ENCODE results near the gene SLC39A6.
"Not testable (repeated sequence)": the region's sequence is repeated elsewhere in the genome, so short reads cannot be mapped to it uniquely, and the experiment has no call there.

SLC39A6 gene

DNA sequence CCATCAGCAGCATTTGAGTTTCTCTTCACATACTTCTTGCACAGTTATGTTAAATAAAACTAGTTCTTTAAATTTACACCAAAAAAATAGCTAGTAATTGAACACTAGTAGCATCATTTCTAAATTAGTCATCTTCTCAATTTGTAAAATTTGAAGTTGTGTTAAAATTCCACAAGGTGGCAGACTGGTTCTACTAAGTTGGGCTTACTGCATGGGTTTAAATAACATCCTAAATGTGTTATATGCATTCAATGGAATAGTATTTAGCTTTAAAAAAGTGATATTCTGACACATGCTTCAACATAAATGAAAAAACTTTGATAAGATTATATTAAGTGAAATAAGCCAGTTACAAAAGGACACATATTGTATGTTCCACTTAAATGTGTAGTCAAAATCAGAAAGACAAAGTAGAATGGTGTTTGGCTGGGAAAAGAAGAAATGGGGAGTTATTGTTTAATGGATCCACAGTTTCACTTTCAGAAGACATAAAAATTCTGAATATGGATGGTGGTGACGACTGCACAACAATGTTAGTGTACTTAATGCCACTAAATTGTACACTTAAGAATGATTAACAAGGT is 33.1 kb downstream of the SLC39A6 start:
- no peak for DNase-seq

DNA sequence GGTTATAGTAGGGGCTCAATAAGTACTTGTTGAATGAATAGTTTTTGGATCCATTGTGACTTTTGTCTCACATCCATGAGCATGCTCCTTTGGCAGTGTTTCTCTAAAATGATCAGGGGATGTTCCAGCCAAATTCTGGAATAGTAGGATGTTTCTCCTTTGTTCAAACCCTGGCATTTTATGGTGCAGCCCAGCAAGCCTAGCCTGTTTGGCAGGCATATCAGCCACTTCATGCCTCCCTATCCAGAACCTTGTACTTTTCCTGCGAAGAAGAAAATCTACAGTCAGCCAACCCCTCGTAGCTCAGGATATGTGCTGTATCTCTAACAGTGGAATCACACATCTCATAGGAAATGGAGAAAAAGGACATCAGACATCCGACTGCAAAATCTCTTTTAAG is 34.7 kb downstream of the SLC39A6 start:
- no peak for DNase-seq

- DNase-seq, result not testable (repeated sequence)
These were observed 37.0 kb downstream of the SLC39A6 start for GRCh38 chr18:36092116-36092515.

DNA sequence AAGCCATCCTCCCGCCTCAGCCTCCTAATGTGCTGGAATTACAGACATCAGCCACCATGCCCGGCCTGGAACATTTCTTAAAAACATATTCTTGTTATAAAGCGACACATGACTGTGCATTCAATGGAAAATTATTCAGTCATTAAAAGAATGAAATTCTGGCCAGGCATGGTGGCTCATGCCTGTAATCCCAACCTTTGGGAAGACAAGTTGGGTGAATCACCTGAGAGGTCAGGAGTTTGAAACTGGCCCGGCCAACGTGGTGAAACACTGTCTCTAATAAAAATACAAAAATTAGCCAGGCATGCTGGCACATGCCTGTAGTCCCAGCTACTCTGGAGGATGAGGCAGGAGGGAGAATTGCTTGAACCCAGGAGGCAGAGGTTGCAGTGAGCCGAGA is 40.1 kb downstream of the SLC39A6 start:
- DNase-seq, result no peak

DNA sequence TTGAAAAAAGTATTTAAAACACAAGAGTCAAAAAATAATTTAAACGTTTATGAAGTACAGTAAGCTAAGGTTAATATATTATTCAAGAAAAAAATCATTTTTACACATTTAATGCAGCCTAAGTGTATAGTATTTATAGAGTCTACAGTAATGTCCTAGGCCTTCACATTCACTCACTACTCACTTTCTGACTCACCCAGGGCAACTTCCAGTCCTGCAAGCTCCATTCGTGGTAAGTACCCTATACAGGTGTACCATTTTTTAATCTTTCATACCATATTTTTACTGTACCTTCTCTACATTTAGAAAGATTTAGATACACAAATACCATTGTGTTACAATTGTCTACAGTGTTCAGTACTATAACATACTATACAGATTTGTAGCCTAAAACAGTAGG is 40.9 kb downstream of the SLC39A6 start:
- no peak for DNase-seq

- DNase-seq, result no peak
These were observed 43.0 kb downstream of the SLC39A6 start for GRCh38 chr18:36086186-36086585.

- no peak for DNase-seq
These were observed 43.9 kb downstream of the SLC39A6 start for GRCh38 chr18:36085195-36085594.

DNA sequence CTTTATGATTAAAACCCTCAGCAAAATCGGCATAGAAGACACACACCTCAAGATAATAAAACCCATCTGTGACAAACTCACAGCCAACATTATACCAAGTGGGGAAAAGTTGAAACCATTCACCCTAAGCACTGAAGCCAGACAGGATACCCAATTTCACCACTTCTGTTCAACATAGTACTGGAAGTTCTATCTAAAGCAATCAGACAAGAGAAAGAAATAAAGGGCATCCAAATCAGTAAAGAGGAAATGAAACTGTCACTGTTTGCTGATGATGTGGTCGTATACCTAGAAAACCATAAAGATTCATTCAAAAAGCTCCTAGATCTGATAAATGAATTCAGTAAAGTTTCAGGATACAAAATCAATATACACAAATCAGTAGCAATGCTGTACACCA is 45.4 kb downstream of the SLC39A6 start:
- no peak for DNase-seq

DNA sequence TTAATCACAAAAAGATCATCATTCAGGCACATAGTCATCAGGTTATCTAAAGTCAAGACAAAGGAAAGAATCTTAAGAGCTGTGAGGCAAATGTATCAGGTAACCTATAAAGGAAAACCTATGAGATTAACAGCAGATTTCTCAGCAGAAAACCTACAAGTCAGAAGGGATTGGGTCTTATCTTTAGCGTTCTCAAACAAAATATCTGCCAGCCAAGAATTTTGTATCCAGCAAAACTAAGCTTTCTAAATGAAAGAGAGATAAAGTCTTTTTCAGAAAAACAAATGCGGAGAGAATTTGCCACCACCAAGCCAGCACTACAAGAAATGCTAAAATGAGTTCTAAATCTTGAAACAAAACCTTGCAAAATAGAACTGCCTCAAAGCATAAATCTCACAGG is 48.0 kb downstream of the SLC39A6 start:
- not testable (repeated sequence) for DNase-seq

DNA sequence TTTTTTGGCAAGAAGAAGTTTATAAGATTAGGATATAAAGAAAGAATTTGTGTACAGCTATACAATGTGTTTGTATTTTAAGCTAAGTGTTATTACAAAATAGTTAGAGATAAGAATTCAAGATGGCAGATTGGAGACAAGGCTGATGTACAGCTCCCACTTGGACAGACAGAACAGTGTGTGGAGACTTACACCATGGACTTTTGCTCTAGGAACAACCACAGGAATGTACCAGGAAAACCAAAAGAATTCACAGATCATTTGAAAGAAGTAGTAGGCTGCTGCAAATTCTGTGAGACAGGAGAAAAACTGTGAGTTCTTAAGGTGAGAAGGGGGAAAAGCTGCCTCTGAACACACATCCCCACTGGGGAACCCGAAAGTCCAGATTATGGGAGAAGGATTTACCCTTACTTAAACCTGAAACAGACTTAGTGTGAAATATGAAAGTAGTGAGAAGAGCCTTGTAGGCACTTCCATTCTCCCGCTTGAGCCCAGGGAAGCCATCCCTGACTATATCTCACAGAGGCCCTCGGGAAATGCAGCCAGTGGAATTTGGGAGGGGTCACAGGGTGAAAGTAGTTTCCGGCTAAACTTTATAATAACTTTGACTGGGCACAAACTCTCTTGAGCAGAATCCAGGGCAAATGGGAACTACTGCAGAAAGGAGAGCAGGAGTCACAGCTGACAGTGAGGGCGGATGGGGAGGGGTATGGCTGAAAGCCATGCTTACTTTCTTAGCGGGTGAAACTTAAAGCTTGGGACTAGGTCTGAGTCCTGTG is 50.2 kb downstream of the SLC39A6 start:
- DNase-seq, result no peak

DNA sequence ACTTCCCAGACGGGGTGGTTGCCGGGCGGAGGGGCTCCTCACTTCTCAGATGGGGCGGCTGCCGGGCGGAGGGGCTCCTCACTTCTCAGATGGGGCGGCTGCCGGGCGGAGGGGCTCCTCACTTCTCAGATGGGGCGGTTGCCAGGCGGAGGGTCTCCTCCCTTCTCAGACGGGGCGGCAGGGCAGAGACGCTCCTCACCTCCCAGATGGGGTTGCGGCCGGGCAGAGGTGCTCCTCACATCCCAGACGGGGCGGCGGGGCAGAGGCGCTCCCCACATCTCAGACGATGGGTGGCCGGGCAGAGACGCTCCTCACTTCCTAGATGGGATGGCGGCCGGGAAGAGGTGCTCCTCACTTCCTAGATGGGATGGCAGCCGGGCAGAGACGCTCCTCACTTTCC is 51.4 kb downstream of the SLC39A6 start:
- not testable (repeated sequence) for DNase-seq

DNA sequence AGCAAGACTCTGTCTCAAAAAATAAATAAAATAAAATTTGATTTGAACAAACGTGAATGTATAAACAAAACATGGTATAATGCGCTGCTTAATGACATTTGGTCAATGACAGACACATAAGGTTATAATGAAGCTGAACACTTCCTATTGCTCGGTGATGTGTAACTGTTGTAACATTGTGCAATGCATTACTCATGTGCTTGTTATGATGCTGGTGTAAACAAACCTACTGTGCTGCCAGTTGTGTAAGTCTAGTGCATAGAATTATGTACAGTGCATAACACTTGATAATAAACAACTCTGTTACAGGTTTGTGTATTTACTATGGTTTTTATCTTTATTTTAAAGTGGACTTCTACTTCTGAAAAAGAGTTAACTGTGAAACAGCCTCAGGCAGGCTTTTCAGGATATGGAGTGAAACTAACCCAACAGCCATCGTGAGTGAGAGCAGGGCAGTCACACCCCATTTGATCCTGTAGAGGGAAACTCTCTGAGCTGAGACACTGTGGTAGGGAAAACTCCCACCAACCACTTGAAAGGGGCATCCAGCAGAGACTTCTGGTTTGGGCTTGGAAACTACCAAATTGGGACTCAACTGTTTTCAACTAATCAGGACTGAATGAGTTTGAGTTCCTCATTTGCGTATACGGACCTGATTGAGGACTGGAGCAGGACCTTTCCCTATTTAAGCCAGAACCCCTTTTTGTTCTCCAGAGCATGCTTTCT is 53.1 kb downstream of the SLC39A6 start:
- no peak for DNase-seq

DNA sequence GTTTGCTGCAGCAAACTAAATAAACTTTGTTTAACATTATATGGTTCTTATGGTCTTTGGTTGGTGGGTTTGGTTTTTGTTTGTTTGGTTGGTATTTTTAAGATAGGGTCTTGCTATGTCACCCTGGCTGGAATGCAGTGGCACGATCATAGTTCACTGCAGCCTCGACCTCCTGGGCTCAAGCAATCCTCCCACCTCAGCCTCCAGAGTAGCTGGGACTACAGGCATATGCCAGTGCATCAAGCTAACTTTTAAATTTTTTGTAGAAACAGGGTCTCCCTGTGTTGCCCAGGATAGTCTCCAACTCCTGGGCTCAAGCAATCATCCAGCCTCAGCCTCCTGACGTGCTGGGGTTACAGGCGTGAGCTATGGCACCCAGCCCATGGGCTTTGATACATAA is 54.7 kb downstream of the SLC39A6 start:
- no peak for DNase-seq

GRCh38 chr18:36073676-36074075 is 55.5 kb downstream of the SLC39A6 start:
- DNase-seq, result no peak

GRCh38 chr18:36072406-36072805 is 56.7 kb downstream of the SLC39A6 start:
- not testable (repeated sequence) for DNase-seq

GRCh38 chr18:36067055-36067957 is 61.8 kb downstream of the SLC39A6 start, which contains the start of gene RPRD1A:
Gene RPRD1A, minus strand, starts transcription at chr18:36067559. Its CDS starts 155 bp downstream, at chr18:36067404.
- DNase-seq, result peak; percentile 97 to 98

- no peak for DNase-seq
These were observed 62.5 kb downstream of the SLC39A6 start for GRCh38 chr18:36066686-36067054.

DNA sequence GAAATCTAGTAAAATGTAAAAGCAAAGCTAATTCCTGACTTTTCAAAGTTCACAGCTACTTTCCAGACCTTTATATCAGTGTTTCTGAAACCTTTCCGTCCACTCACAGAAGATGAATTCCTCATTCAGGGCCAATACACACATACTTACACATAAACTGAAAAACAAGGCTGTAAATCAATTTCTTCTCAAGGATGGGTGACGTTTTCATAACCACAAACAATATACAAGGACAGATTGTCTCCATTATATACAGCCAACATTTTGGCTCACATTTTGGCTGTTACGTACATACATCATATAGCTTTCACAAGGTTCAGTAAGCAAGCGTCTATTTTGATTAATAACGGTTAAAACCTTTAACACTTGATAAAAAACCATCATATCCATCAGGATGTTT is 63.1 kb downstream of the SLC39A6 start:
- DNase-seq, result no peak

GRCh38 chr18:36064809-36065079 is 64.4 kb downstream of the SLC39A6 start:
- not testable (repeated sequence) for DNase-seq

DNA sequence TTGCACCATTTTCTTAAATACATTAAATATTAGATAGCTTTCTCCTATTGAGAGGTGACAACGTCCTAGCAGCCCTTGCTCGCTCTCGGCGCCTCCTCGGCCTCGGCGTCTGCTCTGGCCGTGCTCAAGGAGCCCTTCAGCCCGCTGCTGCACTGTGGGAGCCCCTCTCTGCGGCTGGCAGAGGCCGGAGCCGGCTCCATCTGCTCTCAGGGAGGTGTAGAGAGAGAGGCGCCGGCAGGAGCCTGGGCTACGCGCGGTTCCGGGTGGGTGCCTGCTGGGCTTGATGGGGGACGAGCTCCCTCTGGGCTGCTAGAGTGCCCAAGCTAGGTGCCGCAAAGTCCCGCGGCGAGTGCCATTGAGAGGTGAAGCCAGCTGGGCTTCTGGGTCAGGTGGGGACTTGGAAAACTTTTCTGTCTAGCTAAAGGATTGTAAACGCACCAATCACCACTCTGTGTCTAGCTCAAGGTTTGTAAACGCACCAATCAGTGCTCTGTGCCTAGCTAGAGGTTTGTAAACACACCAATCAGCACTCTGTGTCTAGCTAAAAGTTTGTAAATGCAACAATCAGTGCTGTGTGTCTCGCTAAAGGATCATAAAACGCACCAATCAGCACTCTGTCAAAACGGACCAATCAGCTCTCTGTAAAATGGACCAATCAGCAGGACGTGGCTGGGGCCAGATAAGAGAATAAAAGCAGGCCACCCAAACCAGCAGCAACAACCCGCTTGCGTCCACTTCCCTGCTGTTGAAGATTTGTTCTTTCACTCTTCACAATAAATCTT is 64.9 kb downstream of the SLC39A6 start:
- no peak for DNase-seq

- DNase-seq, result no peak
These were observed 70.5 kb downstream of the SLC39A6 start for GRCh38 chr18:36058674-36059073.

All from stimulated activated CD4-positive, alpha-beta T cell treated with anti-CD3 and anti-CD28 coated beads, Interleukin-2, amount 100 ng/mL, for 48 hours (primary cell).